ENCODE data around the gene ANKRD49.

The ANKRD49 gene

DNA sequence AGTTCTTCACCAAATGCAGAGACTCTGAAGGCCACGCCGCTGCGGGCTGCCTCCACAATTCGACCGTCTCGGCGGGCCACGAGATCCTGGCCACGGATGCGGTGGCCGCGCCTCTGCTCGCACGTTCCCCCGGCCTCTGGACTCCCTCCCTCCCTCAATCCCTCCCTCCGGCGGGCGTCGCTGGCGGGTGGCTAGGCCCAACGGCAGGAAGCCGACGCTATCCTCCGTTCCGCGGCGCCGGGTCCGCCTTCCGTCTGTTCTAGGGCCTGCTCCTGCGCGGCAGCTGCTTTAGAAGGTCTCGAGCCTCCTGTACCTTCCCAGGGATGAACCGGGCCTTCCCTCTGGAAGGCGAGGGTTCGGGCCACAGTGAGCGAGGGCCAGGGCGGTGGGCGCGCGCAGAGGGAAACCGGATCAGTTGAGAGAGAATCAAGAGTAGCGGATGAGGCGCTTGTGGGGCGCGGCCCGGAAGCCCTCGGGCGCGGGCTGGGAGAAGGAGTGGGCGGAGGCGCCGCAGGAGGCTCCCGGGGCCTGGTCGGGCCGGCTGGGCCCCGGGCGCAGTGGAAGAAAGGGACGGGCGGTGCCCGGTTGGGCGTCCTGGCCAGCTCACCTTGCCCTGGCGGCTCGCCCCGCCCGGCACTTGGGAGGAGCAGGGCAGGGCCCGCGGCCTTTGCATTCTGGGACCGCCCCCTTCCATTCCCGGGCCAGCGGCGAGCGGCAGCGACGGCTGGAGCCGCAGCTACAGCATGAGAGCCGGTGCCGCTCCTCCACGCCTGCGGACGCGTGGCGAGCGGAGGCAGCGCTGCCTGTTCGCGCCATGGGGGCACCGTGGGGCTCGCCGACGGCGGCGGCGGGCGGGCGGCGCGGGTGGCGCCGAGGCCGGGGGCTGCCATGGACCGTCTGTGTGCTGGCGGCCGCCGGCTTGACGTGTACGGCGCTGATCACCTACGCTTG is 50.2 kb downstream of the ANKRD49 start, which contains the start of gene FUT4:
Gene FUT4 (plus strand): TSS at position 227 of the 951 bp plus-strand sequence. CDS start 213 bp downstream, at position 440.
- no peak for DNase-seq (ENCODE audit: low read depth, low spot score)

DNA sequence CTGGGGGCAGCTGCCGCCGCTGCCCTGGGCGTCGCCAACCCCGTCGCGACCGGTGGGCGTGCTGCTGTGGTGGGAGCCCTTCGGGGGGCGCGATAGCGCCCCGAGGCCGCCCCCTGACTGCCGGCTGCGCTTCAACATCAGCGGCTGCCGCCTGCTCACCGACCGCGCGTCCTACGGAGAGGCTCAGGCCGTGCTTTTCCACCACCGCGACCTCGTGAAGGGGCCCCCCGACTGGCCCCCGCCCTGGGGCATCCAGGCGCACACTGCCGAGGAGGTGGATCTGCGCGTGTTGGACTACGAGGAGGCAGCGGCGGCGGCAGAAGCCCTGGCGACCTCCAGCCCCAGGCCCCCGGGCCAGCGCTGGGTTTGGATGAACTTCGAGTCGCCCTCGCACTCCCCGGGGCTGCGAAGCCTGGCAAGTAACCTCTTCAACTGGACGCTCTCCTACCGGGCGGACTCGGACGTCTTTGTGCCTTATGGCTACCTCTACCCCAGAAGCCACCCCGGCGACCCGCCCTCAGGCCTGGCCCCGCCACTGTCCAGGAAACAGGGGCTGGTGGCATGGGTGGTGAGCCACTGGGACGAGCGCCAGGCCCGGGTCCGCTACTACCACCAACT is 51.0 kb downstream of the ANKRD49 start:
- no peak for DNase-seq (ENCODE audit: low read depth, low spot score)

DNA sequence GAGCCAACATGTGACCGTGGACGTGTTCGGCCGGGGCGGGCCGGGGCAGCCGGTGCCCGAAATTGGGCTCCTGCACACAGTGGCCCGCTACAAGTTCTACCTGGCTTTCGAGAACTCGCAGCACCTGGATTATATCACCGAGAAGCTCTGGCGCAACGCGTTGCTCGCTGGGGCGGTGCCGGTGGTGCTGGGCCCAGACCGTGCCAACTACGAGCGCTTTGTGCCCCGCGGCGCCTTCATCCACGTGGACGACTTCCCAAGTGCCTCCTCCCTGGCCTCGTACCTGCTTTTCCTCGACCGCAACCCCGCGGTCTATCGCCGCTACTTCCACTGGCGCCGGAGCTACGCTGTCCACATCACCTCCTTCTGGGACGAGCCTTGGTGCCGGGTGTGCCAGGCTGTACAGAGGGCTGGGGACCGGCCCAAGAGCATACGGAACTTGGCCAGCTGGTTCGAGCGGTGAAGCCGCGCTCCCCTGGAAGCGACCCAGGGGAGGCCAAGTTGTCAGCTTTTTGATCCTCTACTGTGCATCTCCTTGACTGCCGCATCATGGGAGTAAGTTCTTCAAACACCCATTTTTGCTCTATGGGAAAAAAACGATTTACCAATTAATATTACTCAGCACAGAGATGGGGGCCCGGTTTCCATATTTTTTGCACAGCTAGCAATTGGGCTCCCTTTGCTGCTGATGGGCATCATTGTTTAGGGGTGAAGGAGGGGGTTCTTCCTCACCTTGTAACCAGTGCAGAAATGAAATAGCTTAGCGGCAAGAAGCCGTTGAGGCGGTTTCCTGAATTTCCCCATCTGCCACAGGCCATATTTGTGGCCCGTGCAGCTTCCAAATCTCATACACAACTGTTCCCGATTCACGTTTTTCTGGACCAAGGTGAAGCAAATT is 51.7 kb downstream of the ANKRD49 start:
- DNase-seq (ENCODE audit: low read depth, low spot score): no peak

DNA sequence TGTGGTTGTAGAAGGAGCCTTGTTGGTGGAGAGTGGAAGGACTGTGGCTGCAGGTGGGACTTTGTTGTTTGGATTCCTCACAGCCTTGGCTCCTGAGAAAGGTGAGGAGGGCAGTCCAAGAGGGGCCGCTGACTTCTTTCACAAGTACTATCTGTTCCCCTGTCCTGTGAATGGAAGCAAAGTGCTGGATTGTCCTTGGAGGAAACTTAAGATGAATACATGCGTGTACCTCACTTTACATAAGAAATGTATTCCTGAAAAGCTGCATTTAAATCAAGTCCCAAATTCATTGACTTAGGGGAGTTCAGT is 52.3 kb downstream of the ANKRD49 start:
- no peak for DNase-seq (ENCODE audit: low read depth, low spot score)

GRCh38 chr11:94546886-94547285 is 53.1 kb downstream of the ANKRD49 start:
- no peak for DNase-seq (ENCODE audit: low read depth, low spot score)

- no peak for DNase-seq (ENCODE audit: low read depth, low spot score)
Measured at GRCh38 chr11:94549146-94549545, 55.4 kb downstream of the ANKRD49 start.
